Prostate gland (tissue), 2 donors: ENCODE measurements around the gene TMEM63C.

ENCODE experiments used
- CTCF ChIP-seq, 4 experiments: fragments of 200-600 bp in 2 of 4; fragments of 450-650 bp in 2 of 4; sonication (generic) in 2 of 4; IDR thresholded peaks; 1 replicate in 3 of 4; 2 replicates in 1 of 4; pipeline ENCODE4 v1.5.1; 2016 to 2019; ENCODE audit warnings: antibody characterized with exemption in 4 of 4, mild to moderate bottlenecking in 2 of 4, moderate library complexity in 2 of 4
- POLR2A ChIP-seq: fragments of 450-650 bp; IDR thresholded peaks from one replicate; pipeline ENCODE4 v1.6.1; 2016; ENCODE audit warnings: antibody characterized with exemption, mild to moderate bottlenecking
- POLR2AphosphoS5 ChIP-seq: sonication (generic); formaldehyde crosslinking; IDR thresholded peaks from one replicate; pipeline ENCODE4 v1.6.1; 2017; ENCODE audit warnings: antibody characterized with exemption

GRCh38 chr14:77228056-77228455 is 46.5 kb downstream of the TMEM63C start:
- TF ChIP-seq CTCF (IDR thresholded peaks at IDR 0.05) (no peak), POLR2AphosphoS5 (no peak), POLR2A (no peak)
